ENCODE data around the gene TNFRSF1A.

GRCh38 chr12:6360080-6360571, 18.2 kb upstream of the TNFRSF1A start:
- TF ChIP-seq CTCF (IDR thresholded peaks at IDR 0.05 in 8 of 11, conservative IDR thresholded peaks at IDR 0.05 in 3 of 11) (no peak), POLR2A (IDR thresholded peaks at IDR 0.05) (no peak)

Measured in spleen (tissue), 7 donors.